Caco-2 (cell line): ENCODE measurements around the gene THAP3. TPM values are rescaled to one million over a fixed set of nuclear protein-coding genes. Genes with fewer than 3 reads are reported as not detected.

Source experiments
- BruUV-seq: library from RNA; stranded (reverse); fragments of 400-500 nt; replicated peaks from 2 replicates; lab custom pipeline; 2021; lab: Mats Ljungman, UMichigan
- CTCF ChIA-PET: fragments of 300-600 bp; sonication (Branson Sonifier 250); formaldehyde crosslinking; loops from one replicate; lab custom pipeline; 2022; ENCODE audit warnings: antibody characterized with exemption; lab: Charles Lee
- POLR2A ChIA-PET: fragments of 300-600 bp; sonication (Branson Sonifier 250); formaldehyde crosslinking; loops from one replicate; lab custom pipeline; 2022; ENCODE audit warnings: antibody characterized with exemption; lab: Charles Lee
- DNase-seq, 2 experiments: peaks; one replicate each; pipeline versions ENCODE4 v3.0.0 to v3.0.0-alpha.2; 2020 to 2022
- H3K27me3 ChIP-seq: replicated peaks from 2 replicates; pipeline ENCODE4 v1.6.0; 2011; ENCODE audit warnings: low read length; ENCODE audit not compliant: control insufficient read depth, insufficient read depth
- H3K36me3 ChIP-seq: 2 replicates; pipeline ENCODE4 v1.5.1; 2011; ENCODE audit warnings: low read length; ENCODE audit not compliant: control insufficient read depth, insufficient read depth
- H3K4me1 ChIP-seq: fragments of 250-450 bp; sonication (Bioruptor Pico); 2 replicates; pipeline ENCODE4 v1.5.1; 2020; ENCODE audit warnings: mild to moderate bottlenecking
- H3K4me3 ChIP-seq: 2 replicates; pipeline ENCODE4 v1.5.1; 2011; ENCODE audit warnings: low read depth, mild to moderate bottlenecking, control low read depth, low read length
- H3K9me3 ChIP-seq: fragments of 250-450 bp; sonication (Bioruptor Pico); 2 replicates; pipeline ENCODE4 v1.5.1; 2020; ENCODE audit warnings: mild to moderate bottlenecking, moderate library complexity
- H3K27ac Mint-ChIP-seq: one replicate; pipeline ENCODE4 v1.8.0; 2022; ENCODE audit warnings: mixed read lengths; ENCODE audit not compliant: unreplicated experiment
- H3K27me3 Mint-ChIP-seq: one replicate; pipeline ENCODE4 v1.8.0; 2022; ENCODE audit warnings: mixed read lengths; ENCODE audit not compliant: insufficient read depth, unreplicated experiment
- H3K36me3 Mint-ChIP-seq: one replicate; pipeline ENCODE4 v1.8.0; 2022; ENCODE audit warnings: mild to moderate bottlenecking, mixed read lengths; ENCODE audit not compliant: insufficient read depth, unreplicated experiment
- H3K4me1 Mint-ChIP-seq: one replicate; pipeline ENCODE4 v1.8.0; 2022; ENCODE audit warnings: low read depth, mixed read lengths; ENCODE audit not compliant: unreplicated experiment
- H3K4me3 Mint-ChIP-seq: one replicate; pipeline ENCODE4 v1.8.0; 2022; ENCODE audit warnings: mild to moderate bottlenecking, moderate library complexity, mixed read lengths; ENCODE audit not compliant: unreplicated experiment
- H3K9me3 Mint-ChIP-seq: one replicate; pipeline ENCODE4 v1.8.0; 2022; ENCODE audit warnings: mixed read lengths; ENCODE audit not compliant: unreplicated experiment
- intact Hi-C: fragments of 100-400 bp; cut with micrococcal nuclease; formaldehyde crosslinking; loops from one replicate; pipeline ENCODE4 v1.10.0; 2022; ENCODE audit not compliant: unreplicated experiment
- total RNA-seq: library from RNA; stranded (reverse); gene quantifications from 2 replicates; pipeline ENCODE4 v1.2.3, GENCODE V29; 2022
- TF ChIP-seq, protein P1 (sequence below), 2 experiments: fragments of 200-600 bp in 1 of 2; IDR thresholded peaks; 1 replicate in 1 of 2; 2 replicates in 1 of 2; pipeline versions ENCODE4 v1.5.1 to v1.8.0; 2011 to 2022; ENCODE audit warnings: antibody characterized with exemption in 1 of 2, control low read depth in 1 of 2, inconsistent platforms in 1 of 2, low read depth in 1 of 2, low read length in 1 of 2, mild to moderate bottlenecking in 1 of 2, moderate library complexity in 1 of 2; ENCODE audit not compliant: insufficient read depth in 1 of 2, severe bottlenecking in 1 of 2, unreplicated experiment in 1 of 2

THAP3 gene
- total RNA-seq, 1 experiment from 2014 or later: 13.5 TPM

DNA sequence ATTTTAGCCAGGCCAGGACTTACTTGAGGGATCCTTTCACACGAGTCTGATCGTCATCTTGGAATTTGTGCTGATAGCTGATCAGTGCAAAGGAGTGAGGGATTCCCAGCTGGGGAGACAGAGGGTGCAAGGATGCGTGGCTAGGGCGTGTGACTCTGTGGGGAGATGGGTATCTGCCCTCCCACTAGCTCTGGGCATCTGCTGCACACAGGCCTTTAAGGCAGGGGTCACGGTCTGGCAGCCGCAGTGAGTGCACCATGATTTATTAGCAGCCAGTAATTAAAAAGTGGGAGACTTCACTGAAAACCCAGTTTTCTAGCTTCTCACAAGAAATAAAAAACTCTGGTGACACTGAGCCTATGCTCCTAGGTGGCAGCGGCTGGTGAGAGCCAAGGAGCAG, 20.4 kb downstream of the THAP3 start:
- BruUV-seq: no TSS peak
- Mint-ChIP-seq H3K27ac (no peak overlapping the region), H3K4me3 (no peak overlapping the region), H3K27me3 (no peaks in the 10 kb centered on the region), H3K9me3 (no peaks in the 10 kb centered on the region), H3K4me1 (no peaks in the 10 kb centered on the region), H3K36me3 (peaks cover 46% of the 10 kb centered on the region)
- CTCF ChIA-PET: no interaction called here
- H3K27me3 ChIP-seq: no peaks in the 10 kb centered on the region
- intact Hi-C loops: no loop called here
- H3K36me3 ChIP-seq: peaks cover 2% of the 10 kb centered on the region; the same call in 1 of the 2 replicates
- TF ChIP-seq, protein P1, sequence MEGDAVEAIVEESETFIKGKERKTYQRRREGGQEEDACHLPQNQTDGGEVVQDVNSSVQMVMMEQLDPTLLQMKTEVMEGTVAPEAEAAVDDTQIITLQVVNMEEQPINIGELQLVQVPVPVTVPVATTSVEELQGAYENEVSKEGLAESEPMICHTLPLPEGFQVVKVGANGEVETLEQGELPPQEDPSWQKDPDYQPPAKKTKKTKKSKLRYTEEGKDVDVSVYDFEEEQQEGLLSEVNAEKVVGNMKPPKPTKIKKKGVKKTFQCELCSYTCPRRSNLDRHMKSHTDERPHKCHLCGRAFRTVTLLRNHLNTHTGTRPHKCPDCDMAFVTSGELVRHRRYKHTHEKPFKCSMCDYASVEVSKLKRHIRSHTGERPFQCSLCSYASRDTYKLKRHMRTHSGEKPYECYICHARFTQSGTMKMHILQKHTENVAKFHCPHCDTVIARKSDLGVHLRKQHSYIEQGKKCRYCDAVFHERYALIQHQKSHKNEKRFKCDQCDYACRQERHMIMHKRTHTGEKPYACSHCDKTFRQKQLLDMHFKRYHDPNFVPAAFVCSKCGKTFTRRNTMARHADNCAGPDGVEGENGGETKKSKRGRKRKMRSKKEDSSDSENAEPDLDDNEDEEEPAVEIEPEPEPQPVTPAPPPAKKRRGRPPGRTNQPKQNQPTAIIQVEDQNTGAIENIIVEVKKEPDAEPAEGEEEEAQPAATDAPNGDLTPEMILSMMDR (IDR thresholded peaks at IDR 0.05; ENCODE audit: insufficient read depth in 1 of 2, low read depth in 1 of 2, low read length in 1 of 2, severe bottlenecking in 1 of 2, unreplicated experiment in 1 of 2): no peak
- H3K4me3 ChIP-seq: no peak overlapping the region
- H3K9me3 ChIP-seq: no peaks in the 10 kb centered on the region
- POLR2A ChIA-PET: no interaction called here
- H3K4me1 ChIP-seq: no peaks in the 10 kb centered on the region
- DNase-seq: no peak

DNA sequence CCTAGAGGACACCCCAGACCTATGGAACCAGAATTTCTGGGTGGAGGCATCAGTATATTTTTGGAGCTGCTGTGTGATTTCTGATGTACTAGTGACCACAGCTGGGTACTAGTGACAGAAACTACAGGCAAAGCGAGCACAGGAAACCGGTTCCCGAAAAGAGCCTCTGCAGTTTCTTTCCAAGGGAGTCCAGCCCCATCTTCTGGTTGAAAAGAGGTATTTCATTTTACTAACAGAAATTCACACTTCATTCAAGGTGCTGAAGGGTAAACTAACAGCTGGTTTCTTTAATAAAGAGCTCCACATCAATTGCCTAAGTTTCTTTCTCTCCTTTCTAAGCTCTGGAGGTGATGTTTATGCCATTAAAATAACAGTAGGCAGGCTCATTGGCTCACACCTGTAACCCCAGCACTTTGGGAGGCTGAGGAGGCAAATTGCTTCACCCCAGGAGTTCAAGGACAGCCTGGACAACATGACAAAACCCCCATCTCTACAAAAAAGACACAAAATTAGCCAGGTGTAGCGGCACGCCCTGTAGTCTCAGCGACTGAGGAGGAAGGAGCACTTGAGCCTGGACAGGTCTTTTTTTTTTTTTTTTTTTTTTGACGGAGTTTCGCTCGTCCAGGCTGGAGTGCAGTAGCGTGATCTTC, 22.0 kb downstream of the THAP3 start:
- TF ChIP-seq, protein P1 (IDR thresholded peaks at IDR 0.05; ENCODE audit: insufficient read depth in 1 of 2, low read depth in 1 of 2, low read length in 1 of 2, severe bottlenecking in 1 of 2, unreplicated experiment in 1 of 2): peak; percentile 37 to 43
- H3K4me1 Mint-ChIP-seq: no peaks in the 10 kb centered on the region
- Histone ChIP-seq H3K9me3 (no peaks in the 10 kb centered on the region), H3K4me3 (no peak overlapping the region), H3K4me1 (no peaks in the 10 kb centered on the region), H3K36me3 (peaks cover 2% of the 10 kb centered on the region; the same call in 1 of the 2 replicates), H3K27me3 (no peaks in the 10 kb centered on the region)
- no TSS peak for BruUV-seq
- ChIA-PET POLR2A (no interaction called here), CTCF (interaction anchor here (0.7 kb wide), 1 partner anchor 9 kb away, joined by 5 read pairs; no protein-coding TSS in a partner anchor)
- intact Hi-C loops: loop anchor here (1.0 kb wide), 1 partner anchor 92 kb away; the partner anchor contains the start of gene NOL9
- DNase-seq: peak in 1 of 2 experiments; percentile 16
- no peaks in the 10 kb centered on the region for H3K27me3 Mint-ChIP-seq
- H3K9me3 Mint-ChIP-seq: no peaks in the 10 kb centered on the region
- H3K4me3 Mint-ChIP-seq: no peak overlapping the region
- peaks cover 36% of the 10 kb centered on the region for H3K36me3 Mint-ChIP-seq
- no peak overlapping the region for H3K27ac Mint-ChIP-seq

DNA sequence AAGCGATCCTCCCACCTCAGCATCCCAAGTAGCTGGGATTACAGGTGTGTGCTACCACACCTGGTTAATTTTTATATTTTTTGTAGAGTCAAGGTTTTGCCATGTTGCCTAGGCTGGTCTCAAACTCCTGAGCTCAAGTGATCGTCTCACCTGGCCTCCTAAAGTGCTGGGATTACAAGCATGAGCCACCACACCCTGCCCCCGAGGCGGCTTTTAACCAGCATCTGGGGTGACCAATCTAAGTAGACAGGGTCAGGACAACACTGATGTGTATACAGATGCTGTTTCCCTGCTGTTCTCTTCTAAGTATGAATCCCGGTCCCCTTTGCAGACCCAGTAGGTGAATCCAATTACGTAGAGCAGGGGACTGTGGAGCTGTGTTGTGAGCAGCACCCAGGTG, 23.9 kb downstream of the THAP3 start:
- Histone ChIP-seq H3K9me3 (no peaks in the 10 kb centered on the region), H3K4me3 (no peak overlapping the region), H3K27me3 (no peaks in the 10 kb centered on the region), H3K4me1 (no peaks in the 10 kb centered on the region), H3K36me3 (peaks cover 2% of the 10 kb centered on the region; the same call in 1 of the 2 replicates)
- no peak overlapping the region for H3K4me3 Mint-ChIP-seq
- H3K27ac Mint-ChIP-seq: no peak overlapping the region
- ChIA-PET CTCF (no interaction called here), POLR2A (no interaction called here)
- DNase-seq: no peak
- TF ChIP-seq, protein P1 (IDR thresholded peaks at IDR 0.05; ENCODE audit: insufficient read depth in 1 of 2, low read depth in 1 of 2, low read length in 1 of 2, severe bottlenecking in 1 of 2, unreplicated experiment in 1 of 2): no peak
- intact Hi-C loops: no loop called here
- no peaks in the 10 kb centered on the region for H3K9me3 Mint-ChIP-seq
- peaks cover 42% of the 10 kb centered on the region for H3K36me3 Mint-ChIP-seq
- BruUV-seq: no TSS peak
- no peaks in the 10 kb centered on the region for H3K27me3 Mint-ChIP-seq
- H3K4me1 Mint-ChIP-seq: no peaks in the 10 kb centered on the region
